IMR-90 (cell line): ENCODE data around the gene PCCA. TPM values are rescaled to one million over a fixed set of nuclear protein-coding genes. Genes with fewer than 3 reads are reported as not detected.

Experiments used
- ATAC-seq: fragments of 200-7000 bp; cut with Tn5 transposase; 2 replicates; pipeline ENCODE4 v1.9.1; 2020; ENCODE audit warnings: low read depth, mild to moderate bottlenecking, moderate library complexity
- BruUV-seq: library from RNA; stranded (reverse); fragments of 400-500 nt; replicated peaks from 2 replicates; lab custom pipeline; 2021; lab: Mats Ljungman, UMichigan
- CTCF ChIA-PET: fragments of 300-600 bp; formaldehyde crosslinking; extraction: SDS; loops from one replicate; lab custom pipeline; 2021; ENCODE audit warnings: antibody characterized with exemption; lab: Yijun Ruan, JAX
- POLR2A ChIA-PET: fragments of 300-600 bp; sonication (Branson Sonifier 250); formaldehyde crosslinking; loops from one replicate; lab custom pipeline; 2022; ENCODE audit warnings: antibody characterized with exemption; ENCODE audit not compliant: unreplicated experiment; lab: Charles Lee
- DNase-seq: peaks from one replicate; pipeline ENCODE4 v3.0.0; 2013
- H2AFZ ChIP-seq: replicated peaks from 2 replicates; pipeline ENCODE3; 2013; ENCODE audit warnings: low read length, mild to moderate bottlenecking; ENCODE audit not compliant: poor library complexity
- H2AK5ac ChIP-seq: 2 replicates; pipeline ENCODE4 v1.6.1; 2013; ENCODE audit warnings: low read depth, low read length, inconsistent platforms
- H2AK9ac ChIP-seq: replicated peaks from 2 replicates; pipeline ENCODE3; 2013; ENCODE audit warnings: mild to moderate bottlenecking, low read depth, low read length, moderate library complexity; ENCODE audit not compliant: poor library complexity
- H2BK120ac ChIP-seq: 2 replicates; pipeline ENCODE4 v1.6.1; 2013; ENCODE audit warnings: low read depth, low read length, inconsistent platforms
- H2BK15ac ChIP-seq: 3 replicates; pipeline ENCODE4 v1.6.1; 2013; ENCODE audit warnings: low read depth, low read length, inconsistent platforms
- H2BK20ac ChIP-seq: 2 replicates; pipeline ENCODE4 v1.6.1; 2013; ENCODE audit warnings: low read depth, mild to moderate bottlenecking, inconsistent platforms, low read length, moderate library complexity
- H2BK5ac ChIP-seq: 2 replicates; pipeline ENCODE4 v1.6.1; 2013; ENCODE audit warnings: mild to moderate bottlenecking, low read depth, low read length, inconsistent platforms; ENCODE audit not compliant: poor library complexity, severe bottlenecking
- H3K14ac ChIP-seq: replicated peaks from 2 replicates; pipeline ENCODE4 v1.6.1; 2013; ENCODE audit warnings: low read depth, low read length, inconsistent platforms
- H3K18ac ChIP-seq: 2 replicates; pipeline ENCODE4 v1.6.1; 2013; ENCODE audit warnings: low read depth, low read length, control low read depth
- H3K23ac ChIP-seq: 2 replicates; pipeline ENCODE4 v1.6.1; 2013; ENCODE audit warnings: low read depth, low read length, inconsistent platforms
- H3K27ac ChIP-seq: 2 replicates; pipeline ENCODE4 v1.5.1; 2013; ENCODE audit warnings: mild to moderate bottlenecking, control low read depth, low read length; ENCODE audit not compliant: insufficient read depth
- H3K27me3 ChIP-seq: 2 replicates; pipeline ENCODE4 v1.6.1; 2013; ENCODE audit warnings: low read length; ENCODE audit not compliant: control insufficient read depth, insufficient read depth
- H3K36me3 ChIP-seq: 2 replicates; pipeline ENCODE4 v1.6.1; 2013; ENCODE audit warnings: low read length, mixed read lengths; ENCODE audit not compliant: control insufficient read depth, insufficient read depth
- H3K4ac ChIP-seq: 2 replicates; pipeline ENCODE4 v1.6.1; 2013; ENCODE audit warnings: low read depth, low read length, inconsistent platforms
- H3K4me1 ChIP-seq: 2 replicates; pipeline ENCODE4 v1.6.1; 2013; ENCODE audit warnings: low read length, mixed read lengths; ENCODE audit not compliant: control insufficient read depth, insufficient read depth
- H3K4me2 ChIP-seq: 2 replicates; pipeline ENCODE4 v1.6.1; 2013; ENCODE audit warnings: low read depth, mild to moderate bottlenecking, control low read depth, low read length, moderate library complexity
- H3K4me3 ChIP-seq: 2 replicates; pipeline ENCODE4 v1.5.1; 2013; ENCODE audit warnings: low read depth, mild to moderate bottlenecking, control low read depth, low read length, moderate library complexity; ENCODE audit not compliant: insufficient read depth
- H3K56ac ChIP-seq: 2 replicates; pipeline ENCODE4 v1.6.1; 2013; ENCODE audit warnings: low read length, inconsistent platforms; ENCODE audit not compliant: insufficient read depth; ENCODE audit errors: extremely low read depth
- H3K79me1 ChIP-seq, 2 experiments: 2 replicates each; pipeline ENCODE4 v1.6.1; 2013; ENCODE audit warnings: low read length in 2 of 2, inconsistent platforms in 1 of 2, low read depth in 1 of 2
- H3K9ac ChIP-seq: 2 replicates; pipeline ENCODE4 v1.6.1; 2013; ENCODE audit warnings: low read depth, low read length, control low read depth
- H3K9me1 ChIP-seq: 2 replicates; pipeline ENCODE4 v1.6.1; 2013; ENCODE audit warnings: low read length, inconsistent platforms; ENCODE audit not compliant: insufficient read depth
- H3K9me3 ChIP-seq: 2 replicates; pipeline ENCODE4 v1.6.1; 2013; ENCODE audit warnings: low read length; ENCODE audit not compliant: control insufficient read depth, insufficient read depth
- H4K20me1 ChIP-seq: 2 replicates; pipeline ENCODE4 v1.6.1; 2013; ENCODE audit warnings: low read length, inconsistent platforms; ENCODE audit not compliant: insufficient read depth
- H4K5ac ChIP-seq: 2 replicates; pipeline ENCODE4 v1.6.1; 2013; ENCODE audit warnings: mild to moderate bottlenecking, low read depth, low read length, control low read depth
- H4K8ac ChIP-seq, 2 experiments: 2 replicates each; pipeline ENCODE4 v1.6.1; 2013; ENCODE audit warnings: low read depth in 2 of 2, low read length in 2 of 2, control low read depth in 1 of 2, inconsistent platforms in 1 of 2
- H4K91ac ChIP-seq: 2 replicates; pipeline ENCODE4 v1.6.1; 2013; ENCODE audit warnings: low read depth, low read length, inconsistent platforms; ENCODE audit not compliant: insufficient read depth
- BHLHE40 ChIP-seq: fragments of 150-350 bp; IDR thresholded peaks from 2 replicates; pipeline ENCODE4 v1.6.1; 2016; ENCODE audit warnings: mild to moderate bottlenecking, low read depth, low read length
- CEBPB ChIP-seq: IDR thresholded peaks from 2 replicates; pipeline ENCODE4 v1.6.1; 2012; ENCODE audit warnings: low read depth, low read length, improper control_type of control experiment
- CHD1 ChIP-seq: IDR thresholded peaks from 2 replicates; pipeline ENCODE4 v1.6.1; 2012; ENCODE audit warnings: low read depth, low read length, improper control_type of control experiment
- CTCF ChIP-seq: conservative IDR thresholded peaks from 2 replicates; pipeline ENCODE4 v1.5.1; 2012; ENCODE audit warnings: mild to moderate bottlenecking, low read depth, low read length, improper control_type of control experiment
- ELK1 ChIP-seq: fragments of 150-350 bp; IDR thresholded peaks from 2 replicates; pipeline ENCODE4 v1.6.1; 2016; ENCODE audit warnings: low read depth, mild to moderate bottlenecking, low read length, moderate library complexity, borderline replicate concordance
- FOS ChIP-seq: fragments of 150-350 bp; IDR thresholded peaks from 2 replicates; pipeline ENCODE4 v1.6.1; 2016; ENCODE audit warnings: low read depth, low read length
- MAFK ChIP-seq: IDR thresholded peaks from 2 replicates; pipeline ENCODE4 v1.6.1; 2012; ENCODE audit warnings: low read depth, low read length, improper control_type of control experiment
- MAZ ChIP-seq: IDR thresholded peaks from 2 replicates; pipeline ENCODE4 v1.6.1; 2012; ENCODE audit warnings: low read depth, mild to moderate bottlenecking, low read length, improper control_type of control experiment, moderate library complexity, borderline replicate concordance
- MXI1 ChIP-seq: IDR thresholded peaks from 2 replicates; pipeline ENCODE4 v1.6.1; 2012; ENCODE audit warnings: low read depth, mild to moderate bottlenecking, low read length, moderate library complexity, borderline replicate concordance
- NFE2L2 ChIP-seq: fragments of 150-350 bp; IDR thresholded peaks from 2 replicates; pipeline ENCODE4 v1.6.1; 2016; ENCODE audit warnings: low read depth, mild to moderate bottlenecking, low read length
- POLR2A ChIP-seq: IDR thresholded peaks from 2 replicates; pipeline ENCODE4 v1.6.1; 2012; ENCODE audit warnings: mild to moderate bottlenecking, low read depth, low read length
- RAD21 ChIP-seq: IDR thresholded peaks from 2 replicates; pipeline ENCODE4 v1.6.1; 2012; ENCODE audit warnings: low read length, improper control_type of control experiment
- RCOR1 ChIP-seq: IDR thresholded peaks from 2 replicates; pipeline ENCODE4 v1.6.1; 2012; ENCODE audit warnings: mild to moderate bottlenecking, low read length, improper control_type of control experiment; ENCODE audit not compliant: insufficient replicate concordance
- RFX5 ChIP-seq: IDR thresholded peaks from 2 replicates; pipeline ENCODE4 v1.8.0; 2012; ENCODE audit warnings: low read depth, mild to moderate bottlenecking, low read length, moderate library complexity
- SMC3 ChIP-seq: fragments of 150-350 bp; IDR thresholded peaks from 2 replicates; pipeline ENCODE4 v1.6.1; 2016; ENCODE audit warnings: low read depth, mild to moderate bottlenecking, antibody characterized with exemption, low read length, moderate library complexity
- USF2 ChIP-seq: fragments of 150-350 bp; IDR thresholded peaks from 2 replicates; pipeline ENCODE4 v1.6.1; 2017; ENCODE audit warnings: mild to moderate bottlenecking, antibody characterized with exemption, low read length, low read depth
- WGBS, 2 experiments: methylation state at CpG; one replicate each; pipeline versions ENCODE4 v1.1.5 to v1.1.7; 2013; ENCODE audit warnings: missing lambda C conversion rate in 2 of 2; ENCODE audit not compliant: insufficient read length in 1 of 2; ENCODE audit errors: extremely low coverage in 2 of 2; 5-methylcytosine and 5-hydroxymethylcytosine counted together
- dilution Hi-C: fragments of 300-500 bp; cut with HindIII; formaldehyde crosslinking; loops from one replicate; pipeline ENCODE4 v1.14.3; 2018; ENCODE audit warnings: low sequenced_read_pairs; ENCODE audit not compliant: unreplicated experiment
- in situ Hi-C: fragments of 300-500 bp; cut with MboI; formaldehyde crosslinking; loops from 3 replicates; pipeline ENCODE4 v1.14.3; 2019; ENCODE audit warnings: low sequenced_read_pairs, inconsistent platforms, mixed read lengths
- intact Hi-C: fragments of 100-400 bp; cut with micrococcal nuclease; formaldehyde crosslinking; loops from 2 replicates; pipeline ENCODE4 v1.10.0; 2022
- polyA plus RNA-seq, 3 experiments: library from polyadenylated mRNA; depleted of rRNA; stranded (reverse); fragments of >200 nt; gene quantifications; 2 replicates each; pipeline ENCODE4 v1.2.3, GENCODE V29; 2012; ENCODE audit warnings: low replicate concordance in 1 of 3
- total RNA-seq: library from RNA; depleted of rRNA; stranded (reverse); fragments of >200 nt; gene quantifications from 2 replicates; pipeline ENCODE4 v1.2.3, GENCODE V29; 2012

The PCCA gene
- total and polyA plus RNA-seq, 2 of the 4 experiments (the other 2 are of a cell fraction) = 7.6 to 24.0 TPM

GRCh38 chr13:100300243-100300642, 211.3 kb downstream of the PCCA start:
- Histone ChIP-seq H2AFZ (no peak overlapping the region), H2BK15ac (no peak overlapping the region), H3K4ac (no peak overlapping the region), H4K91ac (no peak overlapping the region), H4K5ac (no peak overlapping the region), H3K9ac (no peak overlapping the region), H3K9me3 (no peaks in the 10 kb centered on the region), H3K4me2 (no peak overlapping the region), H3K27me3 (no peaks in the 10 kb centered on the region), H2BK120ac (no peak overlapping the region), H3K56ac (no peak overlapping the region), H3K23ac (no peak overlapping the region), H3K9me1 (no peaks in the 10 kb centered on the region; the same call in 1 of the 2 replicates), H3K79me1 (peaks cover 4% of the 10 kb centered on the region in 2 experiments; a peak in 2 of 4 replicates), H3K4me1 (no peaks in the 10 kb centered on the region; the same call in 1 of the 2 replicates), H3K4me3 (no peak overlapping the region), H4K8ac (no peak overlapping the region), H2AK9ac (no peak overlapping the region), H4K20me1 (no peaks in the 10 kb centered on the region), H3K36me3 (no peaks in the 10 kb centered on the region; the same call in 1 of the 2 replicates), H3K18ac (no peak overlapping the region), H2BK20ac (no peak overlapping the region), H2BK5ac (no peak overlapping the region), H2AK5ac (no peak overlapping the region), H3K27ac (no peak overlapping the region), H3K14ac (no peak overlapping the region)
- POLR2A ChIA-PET = no interaction called here
- in situ Hi-C loops (no loop called here), dilution Hi-C loops (no loop called here), intact Hi-C loops (no loop called here)
- CTCF ChIA-PET = no interaction called here
- WGBS, 2 experiments = no CpG with 5 or more reads among the region's 3 CpGs
- ATAC-seq (no peak), DNase-seq (no peak)
- TF ChIP-seq SMC3 = no peak
- TF ChIP-seq MXI1 = no peak
- no peak for TF ChIP-seq RCOR1
- no peak for TF ChIP-seq RAD21
- no peak for TF ChIP-seq CTCF
- TF ChIP-seq RFX5 = no peak
- TF ChIP-seq CEBPB = no peak
- TF ChIP-seq CHD1 = no peak
- TF ChIP-seq USF2 = no peak
- TF ChIP-seq MAFK = no peak
- no peak for TF ChIP-seq MAZ
- TF ChIP-seq NFE2L2 = no peak
- no peak for TF ChIP-seq FOS
- TF ChIP-seq ELK1 = no peak
- no peak for TF ChIP-seq BHLHE40
- TF ChIP-seq POLR2A = no peak
- BruUV-seq = no TSS peak
